ENCODE data around the gene CNTRL. TPM values are rescaled to one million over a fixed set of nuclear protein-coding genes. Genes with fewer than 3 reads are reported as not detected.

CNTRL gene
- total RNA-seq, 1 donor from 2014 or later: 20.3 TPM

- peak; percentile 50 for ATAC-seq
- intact Hi-C loops (cut with DNase I): no loop called here
- no peak for TF ChIP-seq CTCF (IDR thresholded peaks at IDR 0.05)
These were observed 132.7 kb downstream of the CNTRL start for GRCh38 chr9:121207371-121207940.

GRCh38 chr9:121210536-121210935 is 135.8 kb downstream of the CNTRL start:
- Histone ChIP-seq H3K4me1 (peaks cover 3% of the 10 kb centered on the region), H3K9me3 (no peaks in the 10 kb centered on the region), H3K27ac (no peak overlapping the region), H3K27me3 (no peaks in the 10 kb centered on the region), H3K4me3 (no peak overlapping the region), H3K36me3 (no peaks in the 10 kb centered on the region)
- intact Hi-C loops (cut with DNase I): no loop called here
- ATAC-seq (no peak), DNase-seq (no peak)
- TF ChIP-seq CTCF (IDR thresholded peaks at IDR 0.05): no peak

More at GRCh38 chr9:121207371-121207940, 132.7 kb downstream of the CNTRL start:
- H3K36me3 ChIP-seq: no peaks in the 10 kb centered on the region
- DNase-seq: no peak
- no peak overlapping the region for H3K4me3 ChIP-seq
- H3K27ac ChIP-seq: peak overlapping the region; percentile 27
- no peaks in the 10 kb centered on the region for H3K27me3 ChIP-seq
- no peaks in the 10 kb centered on the region for H3K9me3 ChIP-seq
- no peaks in the 10 kb centered on the region for H3K4me1 ChIP-seq

GRCh38 chr9:121213136-121213806 is 138.5 kb downstream of the CNTRL start:
- Histone ChIP-seq H3K4me3 (no peak overlapping the region), H3K4me1 (peaks cover 3% of the 10 kb centered on the region), H3K36me3 (no peaks in the 10 kb centered on the region), H3K27ac (peak overlapping the region; percentile 2), H3K9me3 (no peaks in the 10 kb centered on the region), H3K27me3 (no peaks in the 10 kb centered on the region)
- intact Hi-C loops (cut with DNase I): no loop called here
- peak; percentile 95 for TF ChIP-seq CTCF (IDR thresholded peaks at IDR 0.05)
- peak; percentile 99 for ATAC-seq
- DNase-seq: peak; percentile 94

- H3K4me1 ChIP-seq: peaks cover 3% of the 10 kb centered on the region
- no peaks in the 10 kb centered on the region for H3K9me3 ChIP-seq
- ATAC-seq (no peak), DNase-seq (no peak)
- H3K4me3 ChIP-seq: no peak overlapping the region
- no peaks in the 10 kb centered on the region for H3K27me3 ChIP-seq
- TF ChIP-seq CTCF (IDR thresholded peaks at IDR 0.05): no peak
- intact Hi-C loops (cut with DNase I): no loop called here
- H3K36me3 ChIP-seq: no peaks in the 10 kb centered on the region
- H3K27ac ChIP-seq: no peak overlapping the region
These were observed 139.2 kb downstream of the CNTRL start for GRCh38 chr9:121214005-121214404.

- ATAC-seq (no peak), DNase-seq (no peak)
- no peaks in the 10 kb centered on the region for H3K27me3 ChIP-seq
- H3K4me3 ChIP-seq: no peak overlapping the region
- H3K9me3 ChIP-seq: no peaks in the 10 kb centered on the region
- H3K27ac ChIP-seq: no peak overlapping the region
- H3K36me3 ChIP-seq: no peaks in the 10 kb centered on the region
- no peak for TF ChIP-seq CTCF (IDR thresholded peaks at IDR 0.05)
- H3K4me1 ChIP-seq: peaks cover 3% of the 10 kb centered on the region
- intact Hi-C loops (cut with DNase I): no loop called here
These were observed 141.6 kb downstream of the CNTRL start for GRCh38 chr9:121216271-121216805.

Data from upper lobe of right lung (tissue), 1 donor.